HepG2 (cell line): ENCODE data around the gene FAM217B.

ENCODE experiments used
- CREB1 ChIP-seq, 2 experiments: fragments of 450-650 bp in 1 of 2; IDR thresholded peaks; 2 replicates each; pipeline ENCODE4 v1.6.1; 2016 to 2017; ENCODE audit warnings: control low read depth in 1 of 2, mild to moderate bottlenecking in 1 of 2, missing compliant biosample characterization in 1 of 2, missing genetic modification characterization in 1 of 2
- CTCF ChIP-seq: sonication (generic); formaldehyde crosslinking; IDR thresholded peaks from 2 replicates; pipeline ENCODE4 v1.5.0; 2020; ENCODE audit warnings: mild to moderate bottlenecking, missing genetic modification reagents, moderate library complexity
- HNRNPLL ChIP-seq: fragments of 200-400 bp; formaldehyde crosslinking; IDR thresholded peaks from 2 replicates; pipeline ENCODE4 v1.6.1; 2017; ENCODE audit warnings: mild to moderate bottlenecking, low read depth, low read length; ENCODE audit not compliant: poor library complexity, severe bottlenecking
- MZF1 ChIP-seq: sonication (generic); formaldehyde crosslinking; IDR thresholded peaks from 2 replicates; pipeline ENCODE4 v1.8.1; 2023; ENCODE audit warnings: mild to moderate bottlenecking, missing genetic modification reagents, borderline replicate concordance
- PBX3 ChIP-seq: sonication (generic); formaldehyde crosslinking; IDR thresholded peaks from 2 replicates; pipeline ENCODE4 v1.8.1; 2023; ENCODE audit warnings: missing genetic modification reagents, inconsistent platforms, borderline replicate concordance
- POLR2AphosphoS5 ChIP-seq: IDR thresholded peaks from 2 replicates; pipeline ENCODE4 v1.6.1; 2012; ENCODE audit warnings: low read depth, low read length
- RORA ChIP-seq: sonication (generic); formaldehyde crosslinking; IDR thresholded peaks from 2 replicates; pipeline ENCODE4 v1.5.0; 2020; ENCODE audit warnings: mild to moderate bottlenecking, missing genetic modification reagents, moderate library complexity
- ZBTB10 ChIP-seq: sonication (generic); formaldehyde crosslinking; IDR thresholded peaks from 2 replicates; pipeline ENCODE4 v1.4.0; 2020; ENCODE audit warnings: missing genetic modification reagents, borderline replicate concordance
- ZNF234 ChIP-seq: sonication (generic); formaldehyde crosslinking; conservative IDR thresholded peaks from 2 replicates; pipeline ENCODE4 v1.5.1; 2020; ENCODE audit warnings: mild to moderate bottlenecking, missing genetic modification reagents

GRCh38 chr20:59977086-59977485 lies 36.9 kb downstream of the FAM217B start:
- no peak for TF ChIP-seq POLR2AphosphoS5
- TF ChIP-seq CTCF = no peak
- no peak for TF ChIP-seq MZF1
- no peak for TF ChIP-seq HNRNPLL
- TF ChIP-seq ZNF234 (CRISPR knock-in tag) = no peak
- no peak for TF ChIP-seq RORA (CRISPR knock-in tag)
- no peak for TF ChIP-seq ZBTB10 (CRISPR knock-in tag)
- TF ChIP-seq PBX3 (CRISPR knock-in tag) = no peak
- TF ChIP-seq CREB1 (IDR thresholded peaks at IDR 0.05) = no peak
- no peak for TF ChIP-seq CREB1 (CRISPR knock-in tag; IDR thresholded peaks at IDR 0.05)
